ENCODE results near the gene TMEM167A.

The TMEM167A gene

DNA sequence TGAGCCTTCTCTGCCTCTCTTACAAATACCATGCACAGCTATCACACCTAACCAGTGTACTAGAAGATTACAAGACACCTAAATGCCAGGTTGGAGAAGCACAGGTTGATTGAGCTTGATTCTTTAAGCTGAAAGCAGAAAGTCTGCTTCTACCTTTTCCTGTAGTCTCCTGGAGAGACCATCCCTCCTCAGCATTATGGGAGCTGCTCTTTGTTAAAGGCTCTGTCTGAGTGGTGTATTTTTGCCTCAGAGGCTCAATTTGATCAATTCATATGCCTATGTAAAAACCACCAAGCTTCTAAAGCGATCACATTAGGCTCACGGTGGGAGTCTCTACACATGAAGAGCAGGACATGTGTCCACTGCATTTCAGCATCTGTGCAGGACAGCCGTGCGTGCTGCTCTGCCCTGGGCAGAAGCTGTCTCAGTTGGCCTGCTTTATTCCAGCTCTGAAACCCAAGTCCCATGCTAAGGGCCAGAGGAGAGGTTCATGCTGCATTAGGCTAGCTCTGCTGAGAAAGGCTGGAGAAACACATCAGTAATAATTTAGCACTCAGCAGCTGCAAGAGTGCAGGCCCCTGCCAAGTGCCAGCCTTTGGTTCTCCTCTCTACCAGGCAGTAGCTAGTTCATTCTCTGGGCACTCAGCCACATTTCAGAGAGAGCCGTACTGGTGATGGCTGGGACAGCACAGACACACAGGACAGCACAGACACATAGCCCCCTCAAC, 41.7 kb downstream of the TMEM167A start:
- no peaks in the 10 kb centered on the region for H3K9me3 ChIP-seq (ENCODE audit: control insufficient read depth, insufficient read depth, low read length)
- H3K36me3 ChIP-seq (ENCODE audit: control insufficient read depth, insufficient read depth, low read length), result no peaks in the 10 kb centered on the region
- H3K4me3 ChIP-seq (ENCODE audit: low read length), result no peak overlapping the region
- H3K4me1 ChIP-seq (ENCODE audit: control insufficient read depth, insufficient read depth, low read length), result 0 out of 2 replicates have a peak, but pooled peaks cover 2% of the 10 kb centered on the region
- no peak overlapping the region for H3K27ac ChIP-seq (ENCODE audit: low read length)
- no CpG with 5 or more reads among the region's 5 CpGs for WGBS (ENCODE audit: insufficient coverage, insufficient read length)
- DNase-seq (ENCODE audit: low read depth, low spot score), result no peak
- H3K27me3 ChIP-seq (ENCODE audit: control insufficient read depth, insufficient read depth, low read length), result no peaks in the 10 kb centered on the region

DNA sequence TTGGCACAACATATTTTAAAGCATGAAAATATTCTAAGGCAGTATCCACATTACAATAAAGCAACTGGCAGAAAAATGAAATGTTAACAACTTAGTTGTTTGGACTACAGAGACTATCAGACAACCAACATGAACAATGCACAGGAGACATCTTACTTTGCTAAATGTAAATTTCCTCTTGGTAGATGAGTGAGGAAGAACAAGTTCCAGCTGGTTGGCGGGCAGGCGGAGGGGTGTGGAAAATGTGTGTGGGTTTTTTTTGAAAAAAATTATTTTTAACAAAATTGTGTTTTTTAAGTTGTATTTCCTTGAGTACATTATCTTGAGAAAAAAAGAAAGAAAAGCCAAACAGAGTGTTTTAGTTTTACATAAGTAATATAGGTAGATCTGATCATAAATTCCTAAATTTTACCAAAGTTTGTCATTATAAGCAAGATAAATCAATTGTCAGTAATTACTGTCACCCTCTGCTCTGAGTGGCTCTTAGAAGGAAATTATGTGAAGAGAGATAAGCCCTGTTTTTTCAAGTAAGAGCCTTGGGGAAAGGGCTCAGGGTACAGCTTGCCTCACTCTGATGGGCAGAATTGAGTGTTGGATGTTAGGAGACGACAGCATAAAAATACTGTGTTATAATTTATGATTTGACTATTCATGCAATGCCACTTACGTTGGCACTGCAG, 42.5 kb downstream of the TMEM167A start:
- 100% methylated on average over 2 of the region's 4 CpGs for WGBS (ENCODE audit: insufficient coverage, insufficient read length)
- Histone ChIP-seq H3K27me3 (ENCODE audit: control insufficient read depth, insufficient read depth, low read length) (no peaks in the 10 kb centered on the region), H3K4me1 (ENCODE audit: control insufficient read depth, insufficient read depth, low read length) (0 out of 2 replicates have a peak, but pooled peaks cover 2% of the 10 kb centered on the region), H3K36me3 (ENCODE audit: control insufficient read depth, insufficient read depth, low read length) (no peaks in the 10 kb centered on the region), H3K4me3 (ENCODE audit: low read length) (no peak overlapping the region), H3K27ac (ENCODE audit: low read length) (no peak overlapping the region), H3K9me3 (ENCODE audit: control insufficient read depth, insufficient read depth, low read length) (no peaks in the 10 kb centered on the region)
- no peak for DNase-seq (ENCODE audit: low read depth, low spot score)

- no peaks in the 10 kb centered on the region for H3K36me3 ChIP-seq (ENCODE audit: control insufficient read depth, insufficient read depth, low read length)
- H3K4me3 ChIP-seq (ENCODE audit: low read length), result no peak overlapping the region
- no peaks in the 10 kb centered on the region for H3K27me3 ChIP-seq (ENCODE audit: control insufficient read depth, insufficient read depth, low read length)
- no peaks in the 10 kb centered on the region for H3K9me3 ChIP-seq (ENCODE audit: control insufficient read depth, insufficient read depth, low read length)
- WGBS (ENCODE audit: insufficient coverage, insufficient read length), result no CpG with 5 or more reads among the region's 3 CpGs
- H3K4me1 ChIP-seq (ENCODE audit: control insufficient read depth, insufficient read depth, low read length), result 0 out of 2 replicates have a peak, but pooled peaks cover 2% of the 10 kb centered on the region
- H3K27ac ChIP-seq (ENCODE audit: low read length), result no peak overlapping the region
- no peak for DNase-seq (ENCODE audit: low read depth, low spot score)
Observed at GRCh38 chr5:83034036-83034435, 43.2 kb downstream of the TMEM167A start.

GRCh38 chr5:83031381-83031780, 45.8 kb downstream of the TMEM167A start:
- H3K9me3 ChIP-seq (ENCODE audit: control insufficient read depth, insufficient read depth, low read length), result no peaks in the 10 kb centered on the region
- no peaks in the 10 kb centered on the region for H3K36me3 ChIP-seq (ENCODE audit: control insufficient read depth, insufficient read depth, low read length)
- 0 out of 2 replicates have a peak, but pooled peaks cover 2% of the 10 kb centered on the region for H3K4me1 ChIP-seq (ENCODE audit: control insufficient read depth, insufficient read depth, low read length)
- H3K4me3 ChIP-seq (ENCODE audit: low read length), result no peak overlapping the region
- WGBS (ENCODE audit: insufficient coverage, insufficient read length), result no CpG with 5 or more reads among the region's 1 CpG
- H3K27ac ChIP-seq (ENCODE audit: low read length), result no peak overlapping the region
- no peak for DNase-seq (ENCODE audit: low read depth, low spot score)
- no peaks in the 10 kb centered on the region for H3K27me3 ChIP-seq (ENCODE audit: control insufficient read depth, insufficient read depth, low read length)

- Histone ChIP-seq H3K36me3 (ENCODE audit: control insufficient read depth, insufficient read depth, low read length) (no peaks in the 10 kb centered on the region), H3K27me3 (ENCODE audit: control insufficient read depth, insufficient read depth, low read length) (no peaks in the 10 kb centered on the region), H3K27ac (ENCODE audit: low read length) (no peak overlapping the region), H3K4me1 (ENCODE audit: control insufficient read depth, insufficient read depth, low read length) (peaks cover 2% of the 10 kb centered on the region; the same call in 1 of the 2 replicates), H3K4me3 (ENCODE audit: low read length) (no peak overlapping the region), H3K9me3 (ENCODE audit: control insufficient read depth, insufficient read depth, low read length) (no peaks in the 10 kb centered on the region)
- WGBS (ENCODE audit: insufficient coverage, insufficient read length), result no CpG with 5 or more reads among the region's 2 CpGs
- no peak for DNase-seq (ENCODE audit: low read depth, low spot score)
Observed at GRCh38 chr5:83029912-83030311, 47.3 kb downstream of the TMEM167A start.

- H3K27me3 ChIP-seq (ENCODE audit: control insufficient read depth, insufficient read depth, low read length), result no peaks in the 10 kb centered on the region
- peaks cover 2% of the 10 kb centered on the region; the same call in 1 of the 2 replicates for H3K4me1 ChIP-seq (ENCODE audit: control insufficient read depth, insufficient read depth, low read length)
- no peak overlapping the region for H3K27ac ChIP-seq (ENCODE audit: low read length)
- H3K36me3 ChIP-seq (ENCODE audit: control insufficient read depth, insufficient read depth, low read length), result no peaks in the 10 kb centered on the region
- H3K4me3 ChIP-seq (ENCODE audit: low read length), result no peak overlapping the region
- H3K9me3 ChIP-seq (ENCODE audit: control insufficient read depth, insufficient read depth, low read length), result no peaks in the 10 kb centered on the region
- WGBS (ENCODE audit: insufficient coverage, insufficient read length), result no CpG with 5 or more reads among the region's 4 CpGs
- peak; percentile 73 for DNase-seq (ENCODE audit: low read depth, low spot score)
Observed at GRCh38 chr5:83026930-83027687, 50.1 kb downstream of the TMEM167A start.

DNA sequence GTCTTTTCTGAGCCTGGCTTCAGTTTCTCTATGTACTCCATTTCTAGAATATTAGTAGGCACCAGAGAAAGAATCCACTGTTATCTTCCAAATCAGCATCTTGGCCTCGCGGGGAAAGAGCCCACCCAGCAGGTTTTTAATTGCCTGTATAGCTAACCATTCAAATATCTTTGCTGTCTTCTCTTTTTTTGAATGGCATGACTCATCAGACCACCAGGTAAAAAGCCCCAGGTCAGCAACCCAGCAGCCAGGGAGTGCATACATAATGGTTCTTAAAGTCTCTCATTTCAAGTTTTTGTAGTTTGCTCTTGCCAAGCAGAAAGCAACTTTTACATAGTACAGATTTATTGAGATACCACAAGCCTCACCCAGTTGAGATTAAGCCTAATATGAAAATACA, 50.7 kb downstream of the TMEM167A start:
- peaks cover 2% of the 10 kb centered on the region; the same call in 1 of the 2 replicates for H3K4me1 ChIP-seq (ENCODE audit: control insufficient read depth, insufficient read depth, low read length)
- H3K9me3 ChIP-seq (ENCODE audit: control insufficient read depth, insufficient read depth, low read length), result no peaks in the 10 kb centered on the region
- no CpG with 5 or more reads among the region's 2 CpGs for WGBS (ENCODE audit: insufficient coverage, insufficient read length)
- H3K27ac ChIP-seq (ENCODE audit: low read length), result no peak overlapping the region
- no peaks in the 10 kb centered on the region for H3K27me3 ChIP-seq (ENCODE audit: control insufficient read depth, insufficient read depth, low read length)
- no peak overlapping the region for H3K4me3 ChIP-seq (ENCODE audit: low read length)
- no peak for DNase-seq (ENCODE audit: low read depth, low spot score)
- no peaks in the 10 kb centered on the region for H3K36me3 ChIP-seq (ENCODE audit: control insufficient read depth, insufficient read depth, low read length)

GRCh38 chr5:83025690-83026478, 51.3 kb downstream of the TMEM167A start:
- no CpG with 5 or more reads among the region's 8 CpGs for WGBS (ENCODE audit: insufficient coverage, insufficient read length)
- Histone ChIP-seq H3K36me3 (ENCODE audit: control insufficient read depth, insufficient read depth, low read length) (no peaks in the 10 kb centered on the region), H3K4me1 (ENCODE audit: control insufficient read depth, insufficient read depth, low read length) (peaks cover 2% of the 10 kb centered on the region; the same call in 1 of the 2 replicates), H3K27ac (ENCODE audit: low read length) (no peak overlapping the region), H3K9me3 (ENCODE audit: control insufficient read depth, insufficient read depth, low read length) (no peaks in the 10 kb centered on the region), H3K27me3 (ENCODE audit: control insufficient read depth, insufficient read depth, low read length) (no peaks in the 10 kb centered on the region), H3K4me3 (ENCODE audit: low read length) (no peak overlapping the region)
- no peak for DNase-seq (ENCODE audit: low read depth, low spot score)

DNA sequence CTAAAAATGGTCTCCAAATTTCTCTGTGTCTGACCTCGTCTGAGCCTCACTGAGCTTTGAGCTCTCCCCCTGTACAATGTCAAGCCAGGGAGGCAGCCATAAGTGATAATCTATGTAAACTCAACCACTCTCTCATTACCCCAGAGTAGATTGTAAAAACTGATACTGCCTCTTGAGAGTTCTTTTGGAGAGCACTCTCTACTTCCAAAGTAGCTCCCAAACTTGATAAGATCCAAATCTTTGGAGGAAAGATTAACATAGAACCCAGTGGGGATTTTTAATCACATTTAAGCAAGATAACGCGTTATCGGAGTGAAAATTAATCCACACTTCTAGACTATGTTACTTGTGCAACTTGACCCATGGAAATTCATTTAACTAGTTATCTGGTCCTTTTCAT, 54.9 kb downstream of the TMEM167A start:
- no peaks in the 10 kb centered on the region for H3K27me3 ChIP-seq (ENCODE audit: control insufficient read depth, insufficient read depth, low read length)
- H3K36me3 ChIP-seq (ENCODE audit: control insufficient read depth, insufficient read depth, low read length), result no peaks in the 10 kb centered on the region
- H3K27ac ChIP-seq (ENCODE audit: low read length), result no peak overlapping the region
- no peak overlapping the region for H3K4me3 ChIP-seq (ENCODE audit: low read length)
- DNase-seq (ENCODE audit: low read depth, low spot score), result no peak
- no CpG with 5 or more reads among the region's 4 CpGs for WGBS (ENCODE audit: insufficient coverage, insufficient read length)
- peaks cover 2% of the 10 kb centered on the region; the same call in 1 of the 2 replicates for H3K4me1 ChIP-seq (ENCODE audit: control insufficient read depth, insufficient read depth, low read length)
- no peaks in the 10 kb centered on the region for H3K9me3 ChIP-seq (ENCODE audit: control insufficient read depth, insufficient read depth, low read length)

- Histone ChIP-seq H3K27ac (ENCODE audit: low read length) (no peak overlapping the region), H3K4me3 (ENCODE audit: low read length) (no peak overlapping the region), H3K36me3 (ENCODE audit: control insufficient read depth, insufficient read depth, low read length) (no peaks in the 10 kb centered on the region), H3K9me3 (ENCODE audit: control insufficient read depth, insufficient read depth, low read length) (no peaks in the 10 kb centered on the region), H3K4me1 (ENCODE audit: control insufficient read depth, insufficient read depth, low read length) (no peaks in the 10 kb centered on the region), H3K27me3 (ENCODE audit: control insufficient read depth, insufficient read depth, low read length) (no peaks in the 10 kb centered on the region)
- whole genome bisulfite sequencing (ENCODE audit: insufficient coverage, insufficient read length), result no CpG with 5 or more reads among the region's 2 CpGs
- no peak for DNase-seq (ENCODE audit: low read depth, low spot score)
Observed at GRCh38 chr5:83015676-83016075, 61.5 kb downstream of the TMEM167A start.

Measured in iPS DF 6.9 (cell line).